Measurements from ENCODE around the gene ILF2.

ILF2 gene

DNA sequence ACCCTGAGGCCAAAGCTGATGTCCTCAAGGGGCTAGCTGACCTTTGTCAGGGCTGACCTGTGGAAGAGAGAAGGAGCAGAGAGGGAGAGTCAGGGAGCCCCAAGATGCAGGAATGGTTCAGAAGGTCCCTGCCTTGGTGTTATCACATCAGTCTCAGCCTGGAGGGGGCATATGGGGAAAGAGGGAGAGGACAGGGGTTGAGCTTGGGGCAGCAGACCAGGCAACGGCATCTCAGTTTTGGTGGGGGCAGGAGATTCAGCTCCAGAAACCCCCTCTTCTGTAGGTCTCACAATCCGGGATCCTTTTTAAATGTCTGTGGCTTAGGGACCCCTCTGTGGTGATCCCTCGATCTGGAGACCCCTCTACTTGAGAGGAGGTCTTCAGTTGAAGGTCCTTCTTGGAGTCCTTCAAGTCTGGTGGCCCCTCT, 44.3 kb downstream of the ILF2 start:
- no peak for DNase-seq

GRCh38 chr1:153624965-153625611, 45.7 kb downstream of the ILF2 start:
- no peak for DNase-seq

DNA sequence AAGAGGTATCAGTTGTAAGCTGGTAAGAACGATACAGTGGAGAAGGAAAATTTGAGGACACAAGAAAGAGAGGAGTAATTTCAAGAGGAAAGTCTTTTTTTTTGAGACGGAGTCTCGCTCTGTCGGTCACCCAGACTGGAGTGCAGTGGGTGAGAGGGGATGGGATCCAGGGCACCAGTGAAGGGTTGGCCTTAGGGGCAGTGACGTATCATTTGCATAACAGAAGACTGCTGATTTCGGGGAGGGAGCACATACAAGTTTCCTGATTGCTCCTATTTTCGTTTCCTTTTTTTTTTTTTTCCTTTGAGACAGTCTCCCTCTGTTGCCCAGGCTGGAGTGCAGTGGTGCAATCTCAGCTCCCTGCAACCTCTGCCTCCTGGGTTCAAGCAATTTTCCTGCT, 47.7 kb downstream of the ILF2 start:
- no peak for DNase-seq

- DNase-seq, result no peak
Observed at GRCh38 chr1:153619171-153619570, 51.6 kb downstream of the ILF2 start.

DNA sequence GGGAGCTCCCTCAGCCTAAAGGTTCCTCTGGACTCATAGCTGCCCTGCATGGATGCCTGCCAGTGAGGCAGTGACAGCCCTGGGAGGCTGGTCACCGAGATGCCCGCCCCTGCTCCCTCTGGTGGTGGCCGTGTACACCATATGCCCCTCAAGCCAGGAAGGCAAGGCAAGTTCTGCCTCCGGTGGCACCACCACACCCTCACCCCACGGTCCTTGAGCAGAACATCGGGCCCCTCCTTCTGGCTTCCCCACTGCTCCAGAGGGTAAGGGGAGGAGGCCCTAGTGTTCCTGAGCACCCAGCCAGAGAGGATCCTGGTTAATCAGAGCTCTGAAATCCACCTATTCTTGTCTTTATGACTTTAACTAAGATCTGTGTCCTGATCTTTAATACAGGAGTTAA, 53.1 kb downstream of the ILF2 start:
- DNase-seq, result no peak

- no peak for DNase-seq
Observed at GRCh38 chr1:153616917-153617311, 53.9 kb downstream of the ILF2 start.

GRCh38 chr1:153616144-153616916, 54.5 kb downstream of the ILF2 start, which contains the start of gene S100A14:
S100A14 (minus strand) TSS chr1:153616325; CDS start chr1:153615858, 467 bp downstream.
- DNase-seq, result no peak

GRCh38 chr1:153615406-153615805, 55.4 kb downstream of the ILF2 start:
- no peak for DNase-seq

GRCh38 chr1:153614906-153615305, 55.9 kb downstream of the ILF2 start:
- no peak for DNase-seq

DNA sequence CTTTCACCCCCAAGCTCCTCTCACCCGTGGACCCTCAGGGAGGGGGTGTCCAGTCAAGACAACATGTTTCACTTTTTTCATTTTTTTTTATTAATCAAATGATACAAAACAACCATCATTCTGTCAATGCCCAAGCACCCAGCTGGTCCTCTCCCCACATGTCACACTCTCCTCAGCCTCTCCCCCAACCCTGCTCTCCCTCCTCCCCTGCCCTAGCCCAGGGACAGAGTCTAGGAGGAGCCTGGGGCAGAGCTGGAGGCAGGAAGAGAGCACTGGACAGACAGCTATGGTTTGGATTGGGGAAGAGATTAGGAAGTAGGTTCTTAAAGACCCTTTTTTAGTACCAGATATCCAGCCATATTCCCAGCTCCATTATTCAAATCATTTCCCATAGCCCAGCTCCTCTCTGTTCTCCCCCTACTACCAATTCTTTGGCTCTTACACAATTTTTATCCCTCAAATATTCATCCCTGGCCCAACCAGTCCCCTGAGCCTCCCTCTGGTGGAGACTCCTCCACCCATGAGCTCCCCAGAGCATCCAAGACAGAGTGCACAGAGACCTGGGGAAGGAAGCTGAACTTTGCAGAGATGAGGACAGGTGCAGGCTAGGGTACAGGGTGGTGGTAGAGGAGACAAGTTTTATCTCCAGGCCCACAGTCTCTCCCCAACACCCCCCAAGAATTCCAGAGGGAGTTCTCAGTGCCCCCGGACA, 56.4 kb downstream of the ILF2 start:
- no peak for DNase-seq

GRCh38 chr1:153613406-153613805, 57.4 kb downstream of the ILF2 start:
- no peak for DNase-seq

- no peak for DNase-seq
Observed at GRCh38 chr1:153612755-153613331, 58.0 kb downstream of the ILF2 start, which contains the start of gene S100A16. S100A16 (minus strand) TSS chr1:153613137; CDS start chr1:153608151, 4,986 bp downstream.

DNA sequence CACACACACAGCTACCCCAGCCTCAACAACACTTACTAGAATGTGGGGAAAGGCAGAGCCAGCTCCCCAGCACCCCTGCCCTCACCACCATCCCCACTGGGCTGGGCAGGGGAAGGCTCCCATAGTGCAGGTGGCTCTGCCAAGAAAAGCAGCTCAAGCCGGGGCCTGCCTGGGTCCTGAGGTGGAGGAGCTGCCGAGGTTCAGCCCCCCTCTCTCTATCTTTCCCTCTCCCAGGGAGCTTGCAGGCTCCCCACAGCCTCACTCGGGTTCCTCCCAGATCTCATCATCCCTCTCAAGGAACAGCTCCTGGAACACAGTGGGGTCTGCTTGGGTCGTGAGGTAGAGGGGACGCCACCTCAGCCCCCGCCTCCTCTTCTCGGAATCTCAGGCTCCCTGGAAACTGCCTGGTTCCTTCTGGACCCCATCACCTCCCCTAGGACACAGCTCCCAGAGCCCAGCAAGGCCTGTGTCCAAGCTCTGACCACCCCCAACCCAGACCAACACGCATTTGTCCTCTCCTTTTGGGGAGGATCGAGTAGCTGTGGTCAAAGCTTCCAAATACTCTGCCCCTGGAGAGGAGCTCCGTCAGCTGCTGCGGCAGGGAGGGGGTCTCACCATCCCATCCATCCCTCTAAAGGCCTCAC, 58.6 kb downstream of the ILF2 start:
- no peak for DNase-seq
